HG03196 (cell line): ENCODE results near the gene ST7.

Experiments used
- ATAC-seq: cut with Tn5 transposase; IDR thresholded peaks from one replicate; pipeline ENCODE4 v1.9.1; 2021; ENCODE audit not compliant: unreplicated experiment

The ST7 gene

DNA sequence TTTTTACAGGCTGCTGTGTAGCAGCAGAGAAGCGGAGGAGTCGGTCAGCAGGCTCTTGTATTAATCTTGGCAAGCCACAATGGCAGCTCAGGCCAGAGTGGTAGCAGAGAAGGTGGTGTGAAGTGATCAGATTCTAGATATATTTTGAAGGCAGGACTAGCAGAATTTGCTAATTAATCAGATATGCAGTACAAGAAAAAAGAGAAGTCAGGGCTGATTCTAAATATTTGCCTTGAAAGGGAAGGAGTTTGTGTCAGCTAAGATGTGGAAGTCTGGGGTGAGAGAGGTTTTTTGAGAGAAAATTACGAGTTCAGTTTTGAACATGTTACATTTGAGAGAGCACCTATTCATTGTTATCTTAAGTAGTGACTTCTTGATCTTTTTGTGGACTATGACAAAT is 193.2 kb downstream of the ST7 start:
- ATAC-seq: no peak

DNA sequence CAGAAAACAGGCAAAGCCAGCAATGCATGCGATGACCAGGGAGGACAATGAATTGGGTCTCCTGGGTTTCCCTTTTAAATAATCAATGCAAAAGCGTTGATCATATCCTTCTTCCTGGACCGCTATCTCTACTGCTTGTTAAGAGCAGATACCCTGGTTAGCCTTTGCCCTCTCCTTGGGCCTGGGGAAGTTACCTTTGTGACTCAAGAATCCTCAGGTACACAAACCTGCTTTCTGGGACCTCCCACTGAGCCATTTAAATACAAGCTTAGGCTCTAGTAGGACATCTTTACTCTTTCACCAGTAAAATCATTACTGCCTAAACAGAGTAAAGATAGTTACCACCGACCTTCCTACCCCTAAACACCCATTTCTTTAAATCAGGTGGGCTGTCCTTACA is 195.7 kb downstream of the ST7 start:
- no peak for ATAC-seq

GRCh38 chr7:117149692-117150091 is 196.4 kb downstream of the ST7 start:
- ATAC-seq: no peak

- no peak for ATAC-seq
These were observed 199.1 kb downstream of the ST7 start for GRCh38 chr7:117152213-117153007.

DNA sequence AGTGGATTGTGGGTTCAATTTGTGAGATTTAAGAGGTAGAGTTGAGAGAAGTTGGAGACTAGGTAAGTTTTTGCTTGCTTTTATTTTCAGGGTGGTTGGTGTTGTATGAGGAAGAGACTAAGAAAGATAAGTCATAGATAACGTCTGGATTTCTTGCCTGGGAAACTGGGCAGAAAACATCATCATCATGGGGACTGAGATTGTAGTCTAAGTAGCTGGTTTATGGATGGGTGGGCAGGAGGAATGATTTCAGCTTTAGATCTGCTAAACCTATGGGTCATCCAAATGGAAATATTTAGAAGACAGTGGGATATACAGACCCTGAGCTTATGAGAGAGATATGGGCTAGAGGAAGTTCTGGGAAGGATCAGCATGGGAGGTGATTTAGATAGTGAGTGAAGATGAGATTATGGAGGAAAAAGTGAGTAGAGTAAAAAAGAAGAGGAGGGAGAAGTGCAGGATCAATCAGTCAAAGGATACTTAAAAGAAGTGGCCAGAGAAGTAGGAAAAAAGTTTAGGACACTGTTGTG is 199.8 kb downstream of the ST7 start:
- no peak for ATAC-seq

DNA sequence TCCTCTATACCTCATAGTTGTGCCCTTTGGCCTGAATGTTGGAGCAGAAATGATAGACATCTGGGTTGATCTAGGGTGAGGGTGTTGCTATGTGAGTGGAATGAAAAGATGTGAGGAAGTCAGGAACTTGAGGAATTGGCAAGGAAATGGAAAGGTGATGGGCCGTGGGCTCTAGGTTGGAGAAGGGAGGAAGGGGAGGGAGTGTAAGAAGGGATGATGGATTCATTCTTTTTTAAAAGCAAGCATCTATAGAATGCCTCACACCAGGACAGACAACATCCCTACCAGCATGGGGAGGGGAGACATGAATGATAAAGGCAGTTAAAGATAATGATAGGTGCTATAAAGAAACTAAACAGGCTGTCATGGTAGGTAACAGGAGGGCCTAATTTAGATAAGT is 201.4 kb downstream of the ST7 start:
- no peak for ATAC-seq

DNA sequence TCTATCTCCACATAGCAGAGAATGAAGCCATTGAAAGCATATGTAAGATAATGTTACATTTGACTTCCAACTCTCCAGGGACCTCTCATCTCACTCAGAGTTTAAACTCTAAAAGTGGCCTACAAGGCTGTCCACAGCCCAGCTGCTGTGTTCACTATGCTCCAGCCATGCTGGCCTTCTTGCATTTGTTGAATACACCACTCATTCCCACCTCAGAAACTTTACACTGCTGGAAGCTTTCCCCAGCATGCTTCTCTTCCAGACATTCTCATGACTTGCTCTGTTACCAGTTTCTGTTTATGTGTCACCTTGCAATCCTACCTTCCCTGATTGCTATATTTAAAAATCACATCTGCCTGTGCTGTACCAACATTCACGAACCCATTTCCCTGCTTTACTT is 202.4 kb downstream of the ST7 start:
- ATAC-seq: no peak

DNA sequence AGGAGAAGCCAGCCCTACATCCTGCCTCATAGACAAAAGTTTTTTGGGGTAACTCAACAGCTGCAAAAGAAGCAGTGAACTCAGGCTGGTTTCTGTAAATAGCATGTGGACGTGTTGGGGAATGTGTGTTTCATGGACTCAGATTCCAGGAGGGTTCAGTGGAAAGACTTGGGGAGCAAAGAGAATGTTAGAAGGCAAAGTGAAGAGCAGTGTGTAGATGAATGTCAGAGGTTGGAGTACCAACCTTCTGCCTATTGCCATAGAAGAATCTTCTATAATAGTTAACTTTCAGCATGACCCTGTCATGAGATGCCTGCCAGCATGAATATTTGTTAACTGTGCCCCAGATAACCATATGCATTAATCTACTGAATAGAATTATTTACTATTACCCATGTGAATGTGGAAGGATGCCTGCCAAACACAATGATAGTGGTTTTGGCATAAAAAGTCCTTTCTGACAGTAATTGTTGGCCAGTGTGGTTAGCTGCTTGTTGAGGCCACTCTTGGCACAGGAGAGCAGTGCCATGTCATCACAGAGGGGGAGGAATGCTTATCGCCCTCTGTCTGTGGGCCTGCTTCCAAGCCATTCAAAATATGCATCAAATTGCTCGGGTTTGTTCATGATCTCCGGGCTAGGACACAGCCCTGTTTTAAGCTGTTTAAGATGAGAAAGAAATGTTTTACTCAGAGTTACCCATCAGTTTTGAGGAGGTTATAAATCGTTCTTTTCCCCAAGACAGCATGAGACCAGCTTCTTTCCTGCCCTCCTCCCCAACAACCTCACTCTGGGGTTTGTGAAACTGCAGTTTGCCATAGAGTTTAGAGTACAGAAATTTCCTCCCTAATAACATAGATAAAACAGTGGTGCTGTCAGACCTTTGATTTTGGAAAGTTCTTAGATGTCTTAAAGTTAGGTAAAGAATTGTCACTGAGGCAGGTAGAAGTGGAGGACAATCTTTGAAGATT is 204.2 kb downstream of the ST7 start:
- ATAC-seq: no peak

- ATAC-seq: no peak
These were observed 205.8 kb downstream of the ST7 start for GRCh38 chr7:117158941-117159697.

GRCh38 chr7:117163101-117163500 is 209.8 kb downstream of the ST7 start:
- no peak for ATAC-seq

- ATAC-seq: no peak
These were observed 211.3 kb downstream of the ST7 start for GRCh38 chr7:117164620-117165019.

- ATAC-seq: no peak
These were observed 212.4 kb downstream of the ST7 start for GRCh38 chr7:117165656-117166055.

GRCh38 chr7:117169907-117170306 is 216.6 kb downstream of the ST7 start:
- ATAC-seq: no peak

DNA sequence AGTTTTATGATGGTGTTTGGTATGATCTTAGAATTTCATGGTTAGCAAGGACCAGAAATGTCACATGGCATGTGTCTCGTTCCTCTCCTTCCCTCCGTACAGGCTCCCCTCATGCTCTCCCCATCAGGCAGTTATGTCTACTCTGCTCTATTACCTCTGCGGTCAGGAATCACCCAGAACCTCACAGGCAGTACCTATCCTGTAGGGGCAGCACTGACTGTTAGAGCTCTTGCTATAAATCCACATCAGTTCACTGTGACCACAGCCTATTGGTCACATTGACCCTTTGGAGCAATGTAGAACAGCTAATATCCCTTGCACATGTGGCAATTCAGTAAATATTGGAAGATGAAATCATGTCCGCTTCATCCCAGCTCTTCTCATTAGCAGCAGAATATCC is 217.8 kb downstream of the ST7 start:
- no peak for ATAC-seq

GRCh38 chr7:117172283-117172682 is 219.0 kb downstream of the ST7 start:
- no peak for ATAC-seq

GRCh38 chr7:117173035-117173770 is 219.9 kb downstream of the ST7 start:
- no peak for ATAC-seq

GRCh38 chr7:117176206-117176605 is 222.9 kb downstream of the ST7 start:
- no peak for ATAC-seq

- no peak for ATAC-seq
These were observed 225.3 kb downstream of the ST7 start for GRCh38 chr7:117178600-117178999.

- no peak for ATAC-seq
These were observed 226.4 kb downstream of the ST7 start for GRCh38 chr7:117179701-117180100.

DNA sequence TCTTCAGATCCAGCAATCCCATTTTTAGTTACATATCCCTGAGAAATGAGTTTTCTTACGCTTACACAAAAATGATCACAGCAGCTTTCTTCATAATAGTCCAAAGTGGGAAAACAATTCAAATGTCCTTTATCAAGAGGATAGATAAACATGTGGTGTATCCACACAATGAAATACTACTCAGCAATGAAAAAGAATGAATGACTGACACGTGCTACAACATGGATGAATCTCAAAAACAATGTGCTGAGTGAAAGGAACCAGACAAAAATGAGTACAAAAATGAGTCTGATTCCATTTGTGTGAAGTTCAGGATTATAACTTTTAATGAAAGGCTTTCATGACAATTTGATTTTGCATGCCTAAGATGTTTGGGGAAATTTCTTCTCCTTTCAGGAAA is 230.4 kb downstream of the ST7 start:
- ATAC-seq: no peak
